ENCODE data around the gene GREM1.
A peak's percentile ranks its signal among the peaks of the same experiment; 100 is the strongest.

GREM1 gene

DNA sequence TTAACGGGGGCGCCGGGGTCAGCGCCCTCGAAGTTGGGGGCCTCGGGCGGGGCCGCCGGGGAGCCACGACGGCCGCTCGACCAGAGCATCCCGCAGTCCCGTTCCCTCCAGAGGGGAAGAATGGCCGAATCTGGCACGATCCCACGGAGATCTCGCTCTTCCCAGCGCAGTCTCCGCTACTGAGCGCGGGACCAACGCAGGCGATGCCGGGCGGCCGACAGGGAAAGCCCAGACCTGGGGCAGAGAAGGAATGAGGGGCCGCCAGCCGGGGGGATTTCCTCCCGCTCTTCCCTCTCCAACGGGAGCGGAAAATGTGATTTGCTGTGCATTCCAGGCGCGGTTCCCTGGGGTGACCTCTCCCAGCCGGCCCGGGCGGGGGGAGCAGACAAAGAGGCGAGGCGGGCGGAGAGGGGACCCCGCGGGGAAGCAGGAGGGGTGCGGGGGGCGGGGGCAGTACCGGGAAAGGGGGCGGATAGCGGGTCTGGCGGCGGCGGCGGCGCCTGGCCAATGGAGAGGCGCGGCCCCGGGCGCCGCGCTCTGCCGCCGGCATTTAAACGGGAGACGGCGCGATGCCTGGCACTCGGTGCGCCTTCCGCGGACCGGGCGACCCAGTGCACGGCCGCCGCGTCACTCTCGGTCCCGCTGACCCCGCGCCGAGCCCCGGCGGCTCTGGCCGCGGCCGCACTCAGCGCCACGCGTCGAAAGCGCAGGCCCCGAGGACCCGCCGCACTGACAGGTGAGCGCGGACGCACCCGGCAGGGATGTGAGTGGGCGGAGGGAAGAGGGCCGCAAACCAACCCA is at the start of gene GREM1:
TSS of gene GREM1 (plus strand) at position 579 of the 801 bp plus-strand sequence. CDS start 12,687 bp downstream, outside the sequence.
- DNase-seq: no peak

- no peak for DNase-seq
Measured at GRCh38 chr15:32668942-32669341, 48.9 kb upstream of the GREM1 start.

DNA sequence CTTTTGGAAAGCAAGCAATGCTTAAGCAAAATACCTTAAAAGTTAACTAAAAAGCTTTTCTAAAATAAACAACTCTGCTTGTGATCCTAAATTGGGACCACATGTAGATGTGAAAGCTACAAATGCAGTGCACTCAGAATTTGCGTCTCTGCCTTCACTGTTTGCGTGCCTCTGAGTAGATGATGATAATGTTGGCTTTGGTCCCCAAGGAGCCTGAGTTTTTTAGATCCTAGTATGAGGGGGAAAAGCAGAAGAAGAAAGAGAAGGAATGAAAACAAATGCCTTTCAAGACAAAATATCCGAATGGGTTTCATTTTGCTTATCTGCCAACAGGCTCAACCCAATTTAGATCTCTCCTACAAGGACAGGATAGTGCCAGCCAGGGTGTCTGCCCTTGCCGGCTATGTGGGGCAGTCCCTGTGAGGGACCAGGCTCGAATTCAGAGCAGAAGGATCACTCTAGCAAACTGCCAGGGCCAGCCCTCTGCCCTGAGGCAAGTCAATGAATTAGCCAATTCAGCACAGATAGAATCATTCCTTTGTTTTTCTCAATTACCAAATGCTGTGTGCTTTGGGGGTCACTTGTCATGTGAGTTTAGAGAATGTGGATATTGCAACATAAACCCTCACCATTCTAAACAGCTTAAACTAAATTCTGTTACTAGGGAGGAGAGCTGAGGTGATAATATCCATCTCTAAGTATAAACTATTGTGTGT is 47.8 kb upstream of the GREM1 start:
- no peak for DNase-seq

DNA sequence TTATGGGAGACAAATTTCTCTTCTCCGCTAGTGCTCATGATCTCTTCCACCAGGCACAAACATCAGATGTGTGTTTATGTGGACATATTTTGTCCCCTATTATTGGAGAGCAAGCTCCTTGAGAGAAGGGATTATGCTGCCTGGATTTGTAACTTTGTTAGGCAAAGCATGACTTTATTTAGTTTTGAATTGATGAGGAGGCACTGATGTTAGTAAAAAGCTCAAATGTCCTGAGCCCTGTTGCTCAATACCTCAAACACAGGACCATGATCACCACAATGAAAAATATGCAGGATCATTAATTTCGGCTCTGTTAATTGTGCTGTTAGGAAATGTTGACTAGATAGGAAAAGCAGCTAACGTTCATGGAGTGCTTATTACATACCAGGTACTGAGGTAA is 47.2 kb upstream of the GREM1 start:
- DNase-seq: no peak

- DNase-seq: no peak
Measured at GRCh38 chr15:32671339-32672325, 46.2 kb upstream of the GREM1 start.

DNA sequence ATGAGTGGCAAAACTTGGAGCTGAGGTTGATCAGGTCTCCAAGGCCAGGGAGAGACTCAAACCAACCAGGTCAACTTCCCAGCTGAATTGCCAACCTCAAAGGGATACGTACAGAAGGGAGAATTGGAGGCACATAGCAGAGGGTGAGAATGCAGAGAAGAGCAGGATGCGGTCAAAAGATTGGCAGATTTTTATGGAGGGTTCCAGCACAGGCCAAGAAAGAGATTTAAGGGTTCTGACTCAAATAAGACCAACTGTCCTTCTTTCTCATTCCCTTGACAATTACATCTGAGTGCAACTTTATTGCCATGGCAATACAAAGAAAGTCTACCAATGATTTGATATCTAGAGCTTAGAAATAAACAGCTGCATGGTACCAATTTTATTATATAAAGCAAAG is 43.1 kb upstream of the GREM1 start:
- no peak for DNase-seq

GRCh38 chr15:32675466-32675865 is 42.3 kb upstream of the GREM1 start:
- no peak for DNase-seq

DNA sequence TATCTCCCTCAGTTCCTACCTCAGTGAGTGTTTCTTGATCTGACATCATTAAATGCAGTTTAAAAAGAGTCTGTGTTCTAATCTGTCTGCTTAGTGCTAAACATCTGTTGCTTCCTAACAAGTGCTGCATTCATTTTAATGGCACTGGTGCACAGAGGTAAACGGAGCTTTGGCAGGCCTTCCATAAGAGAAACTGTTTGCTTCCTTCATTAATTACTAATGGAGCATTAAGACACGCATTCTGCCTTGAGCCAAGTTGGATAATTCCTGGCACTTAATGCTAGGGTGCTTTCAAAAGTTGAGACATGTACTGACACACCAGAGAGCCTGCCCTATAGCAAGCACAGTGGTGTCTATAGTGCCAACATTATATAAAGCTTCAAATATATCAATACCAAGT is 41.6 kb upstream of the GREM1 start:
- DNase-seq: no peak

GRCh38 chr15:32677238-32677750 is 40.5 kb upstream of the GREM1 start:
- DNase-seq: peak; percentile 26

DNA sequence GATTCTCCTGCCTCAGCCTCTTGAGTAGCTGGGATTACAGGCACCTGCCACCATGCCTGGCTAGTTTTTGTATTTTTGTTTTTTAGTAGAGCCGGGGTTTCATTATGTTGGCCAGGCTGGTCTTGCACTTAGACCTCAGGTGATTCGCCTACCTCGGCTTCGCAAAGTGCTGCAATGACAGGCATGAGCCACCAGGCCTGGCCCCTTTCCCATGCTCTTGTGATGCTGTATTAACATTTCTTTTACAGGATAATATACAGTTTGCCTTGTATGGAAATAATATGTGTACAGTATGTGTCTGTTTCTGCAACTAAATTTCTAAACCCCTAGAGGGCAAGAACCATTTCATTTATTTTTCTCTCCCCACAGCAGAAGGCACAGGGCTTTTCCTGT is 38.5 kb upstream of the GREM1 start:
- DNase-seq: no peak

- no peak for DNase-seq
Measured at GRCh38 chr15:32682569-32682968, 35.2 kb upstream of the GREM1 start.

DNA sequence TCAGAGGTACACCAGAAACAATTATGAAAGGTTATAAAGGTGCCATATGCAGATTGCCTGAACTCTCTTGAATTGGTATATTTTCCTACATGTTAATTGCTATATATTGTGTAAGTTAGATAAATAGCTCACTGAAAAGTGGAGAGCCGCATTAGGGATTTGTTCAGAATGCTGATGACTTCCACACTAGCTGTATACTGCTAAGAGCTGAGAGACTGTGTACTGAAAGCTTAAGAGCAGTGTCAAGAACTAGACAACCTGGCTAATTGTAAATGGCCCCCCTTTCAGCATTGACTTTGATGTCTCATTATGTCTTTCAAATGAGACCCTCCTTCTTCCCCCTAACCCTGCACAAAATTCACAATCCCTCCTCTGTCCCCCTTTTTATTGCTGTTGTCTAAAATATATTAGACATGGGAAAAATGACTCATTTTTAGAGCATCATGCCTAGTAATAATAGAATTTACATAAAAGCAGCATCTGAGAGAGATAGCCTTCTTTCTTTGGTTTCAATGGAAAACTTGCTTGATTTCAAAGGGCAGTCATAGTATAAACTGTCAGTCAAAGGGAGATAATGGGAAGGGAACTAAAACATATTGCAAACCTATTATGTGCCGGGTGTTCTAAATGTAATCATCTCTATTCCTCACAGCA is 34.7 kb upstream of the GREM1 start:
- no peak for DNase-seq

- DNase-seq: no peak
Measured at GRCh38 chr15:32683906-32684584, 33.8 kb upstream of the GREM1 start.

GRCh38 chr15:32685576-32685975 is 32.2 kb upstream of the GREM1 start:
- no peak for DNase-seq

- DNase-seq: no peak
Measured at GRCh38 chr15:32687556-32687955, 30.2 kb upstream of the GREM1 start.

DNA sequence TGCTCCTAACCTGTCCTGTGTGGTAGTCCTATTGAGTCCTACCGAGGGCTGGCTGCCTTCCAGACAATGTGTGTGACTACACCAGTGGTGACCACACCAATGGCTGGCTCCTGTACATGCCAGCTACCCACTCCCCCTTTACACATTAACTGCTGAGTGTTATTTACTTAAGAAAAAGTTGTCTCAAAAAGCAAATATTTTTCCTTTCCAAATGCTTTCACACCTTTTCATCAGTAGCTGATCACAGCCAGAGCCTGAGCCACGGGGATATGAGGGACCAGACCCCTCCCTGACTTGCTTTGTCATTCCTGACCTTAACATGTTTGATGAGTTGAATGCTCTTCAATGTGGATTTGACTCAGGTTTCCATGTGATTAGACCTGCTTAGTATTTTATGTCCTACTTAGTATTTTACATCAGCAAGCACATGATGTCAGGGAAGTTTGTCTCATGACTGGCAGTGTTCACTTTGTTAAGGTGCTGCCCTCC is 29.6 kb upstream of the GREM1 start:
- peak; percentile 64 for DNase-seq

- DNase-seq: no peak
Measured at GRCh38 chr15:32690941-32691688, 26.7 kb upstream of the GREM1 start.

- no peak for DNase-seq
Measured at GRCh38 chr15:32691689-32692038, 26.1 kb upstream of the GREM1 start.

GRCh38 chr15:32692286-32692685 is 25.5 kb upstream of the GREM1 start:
- DNase-seq: no peak

DNA sequence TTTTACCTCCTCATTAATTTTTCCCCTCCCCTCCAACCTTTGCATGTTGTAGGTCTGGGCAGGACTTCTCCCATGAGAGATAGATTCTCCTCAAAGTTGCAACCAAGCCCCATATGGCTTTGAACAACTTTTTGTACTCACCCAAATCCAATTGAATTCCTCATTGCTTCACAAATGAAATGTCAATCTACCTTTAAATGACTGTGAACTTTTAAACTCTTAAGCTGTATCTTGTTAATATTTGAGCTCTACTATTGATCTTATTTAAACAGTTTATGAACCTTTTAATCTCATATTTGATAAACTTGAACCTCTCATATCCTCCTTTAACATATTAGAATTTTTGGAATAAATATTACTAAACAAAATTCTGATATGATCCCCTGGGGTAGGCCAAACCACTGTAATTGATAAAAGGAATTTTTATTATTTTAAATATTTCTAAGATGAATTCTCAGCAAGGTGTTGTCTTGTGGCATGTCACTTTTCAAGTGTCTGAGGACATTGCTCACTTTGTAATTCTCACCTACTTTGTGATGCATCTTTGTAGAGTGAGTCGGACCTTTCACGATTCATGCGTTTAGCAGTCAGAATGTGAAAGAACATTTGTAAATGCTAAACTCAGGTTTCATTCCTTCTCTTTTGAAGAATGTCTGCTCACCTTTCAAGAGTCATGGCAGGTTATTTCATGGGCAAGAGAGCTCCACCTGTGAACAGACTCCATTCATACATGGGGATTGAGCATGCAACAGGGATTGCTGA is 23.4 kb upstream of the GREM1 start:
- DNase-seq: no peak

All from NCI-H2081 treated with DMSO at 0.1 percent for 48 hours (cell line).